Spleen (tissue), 11 donors: ENCODE data around the gene INAVA. TPM values are rescaled to one million over a fixed set of nuclear protein-coding genes. Genes with fewer than 3 reads are reported as not detected.

Experiments
- DNase-seq: peaks from one replicate; pipeline ENCODE4 v3.0.0-alpha.2; 2020
- H3K27ac ChIP-seq, 8 donors: fragments of 200-600 bp; sonication (generic) in 7 of 8; 1 replicate in 4 of 8; 2 replicates in 4 of 8; pipeline versions ENCODE4 v1.5.0 to v1.8.0; 2016 to 2021; ENCODE audit warnings: inconsistent platforms in 4 of 8, mild to moderate bottlenecking in 4 of 8, moderate library complexity in 1 of 8
- H3K27me3 ChIP-seq, 7 donors: fragments of 200-600 bp; sonication (generic) in 6 of 7; replicated peaks in 1 of 7; 1 replicate in 4 of 7; 2 replicates in 3 of 7; pipeline versions ENCODE4 v1.5.0 to v1.8.0; 2016 to 2021; ENCODE audit warnings: inconsistent platforms in 3 of 7, mild to moderate bottlenecking in 1 of 7
- H3K36me3 ChIP-seq, 6 donors: fragments of 200-600 bp; sonication (generic) in 5 of 6; 1 replicate in 4 of 6; 2 replicates in 2 of 6; pipeline versions ENCODE4 v1.5.0 to v1.8.0; 2016 to 2021; ENCODE audit warnings: inconsistent platforms in 2 of 6
- H3K4me1 ChIP-seq, 6 donors: fragments of 200-600 bp; sonication (generic) in 5 of 6; 1 replicate in 3 of 6; 2 replicates in 3 of 6; pipeline versions ENCODE4 v1.5.0 to v1.8.0; 2016 to 2021; ENCODE audit warnings: inconsistent platforms in 3 of 6
- H3K4me3 ChIP-seq, 8 donors: fragments of 200-600 bp; sonication (generic) in 7 of 8; 1 replicate in 4 of 8; 2 replicates in 4 of 8; pipeline versions ENCODE4 v1.5.0 to v1.8.0; 2016 to 2021; ENCODE audit warnings: inconsistent platforms in 4 of 8, mild to moderate bottlenecking in 4 of 8, moderate library complexity in 2 of 8
- H3K9me3 ChIP-seq, 8 donors: fragments of 200-600 bp; sonication (generic) in 7 of 8; 1 replicate in 4 of 8; 2 replicates in 4 of 8; pipeline versions ENCODE4 v1.5.0 to v1.8.0; 2016 to 2021; ENCODE audit warnings: inconsistent platforms in 4 of 8
- POLR2A ChIP-seq, 3 donors: fragments of 450-650 bp; IDR thresholded peaks; one replicate each; pipeline ENCODE4 v1.5.1; 2017; ENCODE audit warnings: antibody characterized with exemption in 3 of 3, mild to moderate bottlenecking in 1 of 3
- POLR2AphosphoS5 ChIP-seq, 3 donors: sonication (generic); formaldehyde crosslinking; IDR thresholded peaks; one replicate each; pipeline ENCODE4 v1.5.1; 2017; ENCODE audit warnings: antibody characterized with exemption in 3 of 3
- WGBS, 5 donors: extraction: QIAGEN DNeasy Blood & Tissue Kit in 3 of 5; methylation state at CpG; one replicate each; pipeline versions ENCODE4 v1.1.5 to v1.1.7; 2013 to 2018; 5-methylcytosine and 5-hydroxymethylcytosine counted together
- intact Hi-C: fragments of 100-400 bp; cut with DNase I; formaldehyde crosslinking; loops from one replicate; pipeline ENCODE4 v1.15.0; 2023; ENCODE audit warnings: low total_unique reads
- polyA plus RNA-seq, 3 donors: library from polyadenylated mRNA; stranded (reverse); fragments of 200-250 nt; gene quantifications; one replicate each; pipeline ENCODE4 v1.2.1, GENCODE V29; 2013
- total RNA-seq, 7 donors: library from RNA; depleted of rRNA in 3 of 7; stranded (reverse); fragments of >200 nt in 3 of 7; fragmentation: NEBNext Ultra II Directional in 4 of 7; extraction: Animal tissue kit (Norgen Biotek cat#: 25700) in 4 of 7; gene quantifications; one replicate each; pipeline versions ENCODE4 v1.1.0 to v1.2.1, GENCODE V29; 2016 to 2021
- TF ChIP-seq, protein P1 (sequence below), 11 experiments: fragments of 200-600 bp in 7 of 11; fragments of 450-650 bp in 4 of 11; sonication (generic) in 4 of 11; IDR thresholded peaks in 8 of 11; conservative IDR thresholded peaks in 3 of 11; 1 replicate in 7 of 11; 2 replicates in 4 of 11; pipeline versions ENCODE4 v1.4.0 to v1.8.0; 2016 to 2021; ENCODE audit warnings: antibody characterized with exemption in 11 of 11, inconsistent platforms in 4 of 11, mild to moderate bottlenecking in 1 of 11
- donor health status: healthy with polysubstance abuse.
- donor health status: DM: no; HTN: no; CAD: no; lungs with moderate emphysema.
- donor health status: DM: no; HTN: no; CAD: no.
- donor health status: Bipolar disorder and iron deficiency.
- donor health status: healthy.
- donor health status: DM: no; HTN: no; CAD: no.
- donor health status: DM: yes; HTN: yes; CAD: no.

The INAVA gene
- total and polyA plus RNA-seq, 10 donors, result 0.32 to 1.4 (median 0.42) TPM; not detected in 3

GRCh38 chr1:200867018-200867811 is 27.5 kb upstream of the INAVA start:
- intact Hi-C loops, result no loop called here

DNA sequence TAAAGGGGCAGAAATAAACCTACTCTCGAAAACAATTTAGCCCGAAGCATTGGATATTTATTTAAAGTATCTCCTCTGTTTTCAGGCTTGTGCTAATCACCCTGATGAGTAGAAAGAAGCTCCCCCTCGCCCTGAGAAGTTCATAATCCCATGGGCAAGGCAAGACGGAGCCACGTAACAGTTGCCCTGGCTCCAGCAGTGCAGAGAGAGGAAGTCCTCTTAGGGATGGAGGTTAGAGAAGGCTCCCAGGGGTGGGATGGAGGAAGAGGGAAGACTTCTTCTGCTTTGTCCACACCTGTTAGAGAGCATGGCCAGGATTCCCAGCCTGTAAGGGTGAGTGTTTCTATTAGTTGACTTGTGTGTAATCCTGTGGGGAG is 25.3 kb upstream of the INAVA start:
- WGBS, 5 donors, result 64 to 82% (median 68%) methylated on average over 5 of the region's 5 CpGs
- H3K27me3 ChIP-seq, result peaks cover 0 to 32% (median 27%) of the 10 kb centered on the region in 7 donors
- H3K27ac ChIP-seq, result peak overlapping the region in 5 of 8 donors; percentile 27 to 73 (median 47)
- H3K4me3 ChIP-seq, result peak overlapping the region in 1 of 8 donors; percentile 39
- H3K9me3 ChIP-seq, result no peaks in the 10 kb centered on the region
- no peaks in the 10 kb centered on the region for H3K36me3 ChIP-seq
- intact Hi-C loops, result no loop called here
- no peak for DNase-seq
- peaks cover 8 to 61% (median 27%) of the 10 kb centered on the region in 6 donors for H3K4me1 ChIP-seq
- no peak for TF ChIP-seq POLR2AphosphoS5 (IDR thresholded peaks at IDR 0.05)

More at GRCh38 chr1:200867018-200867811, 27.5 kb upstream of the INAVA start:
- 67 to 78% (median 74%) methylated on average over 11 of the region's 11 CpGs for WGBS, 5 donors
- H3K4me3 ChIP-seq, result no peak overlapping the region
- TF ChIP-seq, protein P1, sequence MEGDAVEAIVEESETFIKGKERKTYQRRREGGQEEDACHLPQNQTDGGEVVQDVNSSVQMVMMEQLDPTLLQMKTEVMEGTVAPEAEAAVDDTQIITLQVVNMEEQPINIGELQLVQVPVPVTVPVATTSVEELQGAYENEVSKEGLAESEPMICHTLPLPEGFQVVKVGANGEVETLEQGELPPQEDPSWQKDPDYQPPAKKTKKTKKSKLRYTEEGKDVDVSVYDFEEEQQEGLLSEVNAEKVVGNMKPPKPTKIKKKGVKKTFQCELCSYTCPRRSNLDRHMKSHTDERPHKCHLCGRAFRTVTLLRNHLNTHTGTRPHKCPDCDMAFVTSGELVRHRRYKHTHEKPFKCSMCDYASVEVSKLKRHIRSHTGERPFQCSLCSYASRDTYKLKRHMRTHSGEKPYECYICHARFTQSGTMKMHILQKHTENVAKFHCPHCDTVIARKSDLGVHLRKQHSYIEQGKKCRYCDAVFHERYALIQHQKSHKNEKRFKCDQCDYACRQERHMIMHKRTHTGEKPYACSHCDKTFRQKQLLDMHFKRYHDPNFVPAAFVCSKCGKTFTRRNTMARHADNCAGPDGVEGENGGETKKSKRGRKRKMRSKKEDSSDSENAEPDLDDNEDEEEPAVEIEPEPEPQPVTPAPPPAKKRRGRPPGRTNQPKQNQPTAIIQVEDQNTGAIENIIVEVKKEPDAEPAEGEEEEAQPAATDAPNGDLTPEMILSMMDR (IDR thresholded peaks at IDR 0.05 in 8 of 11, conservative IDR thresholded peaks at IDR 0.05 in 3 of 11), result no peak
- TF ChIP-seq POLR2AphosphoS5 (IDR thresholded peaks at IDR 0.05) (no peak), POLR2A (IDR thresholded peaks at IDR 0.05) (no peak)
- no peaks in the 10 kb centered on the region for H3K9me3 ChIP-seq
- peaks cover 0 to 54% (median 16%) of the 10 kb centered on the region in 6 donors for H3K4me1 ChIP-seq
- DNase-seq, result no peak
- H3K27ac ChIP-seq, result peak overlapping the region in 2 of 8 donors; percentile 10 to 14
- H3K27me3 ChIP-seq, result peaks cover 0 to 11% (median 6%) of the 10 kb centered on the region in 7 donors
- peaks cover 0 to 11% (median 0%) of the 10 kb centered on the region in 6 donors for H3K36me3 ChIP-seq

GRCh38 chr1:200869753-200870391 is 24.8 kb upstream of the INAVA start:
- Histone ChIP-seq H3K9me3 (no peaks in the 10 kb centered on the region), H3K4me1 (peaks cover 8 to 61% (median 27%) of the 10 kb centered on the region in 6 donors), H3K27ac (peak overlapping the region in 6 of 8 donors; percentile 20 to 73 (median 40)), H3K4me3 (peak overlapping the region in 1 of 8 donors; percentile 39), H3K36me3 (no peaks in the 10 kb centered on the region), H3K27me3 (peaks cover 0 to 38% (median 32%) of the 10 kb centered on the region in 7 donors)
- intact Hi-C loops, result no loop called here
- TF ChIP-seq, protein P1 (IDR thresholded peaks at IDR 0.05 in 8 of 11, conservative IDR thresholded peaks at IDR 0.05 in 3 of 11), result no peak
- TF ChIP-seq POLR2A (IDR thresholded peaks at IDR 0.05) (no peak), POLR2AphosphoS5 (IDR thresholded peaks at IDR 0.05) (peak in 1 of 3 donors; percentile 23)
- no peak for DNase-seq
- 59 to 76% (median 64%) methylated on average over 9 of the region's 9 CpGs for WGBS, 5 donors

DNA sequence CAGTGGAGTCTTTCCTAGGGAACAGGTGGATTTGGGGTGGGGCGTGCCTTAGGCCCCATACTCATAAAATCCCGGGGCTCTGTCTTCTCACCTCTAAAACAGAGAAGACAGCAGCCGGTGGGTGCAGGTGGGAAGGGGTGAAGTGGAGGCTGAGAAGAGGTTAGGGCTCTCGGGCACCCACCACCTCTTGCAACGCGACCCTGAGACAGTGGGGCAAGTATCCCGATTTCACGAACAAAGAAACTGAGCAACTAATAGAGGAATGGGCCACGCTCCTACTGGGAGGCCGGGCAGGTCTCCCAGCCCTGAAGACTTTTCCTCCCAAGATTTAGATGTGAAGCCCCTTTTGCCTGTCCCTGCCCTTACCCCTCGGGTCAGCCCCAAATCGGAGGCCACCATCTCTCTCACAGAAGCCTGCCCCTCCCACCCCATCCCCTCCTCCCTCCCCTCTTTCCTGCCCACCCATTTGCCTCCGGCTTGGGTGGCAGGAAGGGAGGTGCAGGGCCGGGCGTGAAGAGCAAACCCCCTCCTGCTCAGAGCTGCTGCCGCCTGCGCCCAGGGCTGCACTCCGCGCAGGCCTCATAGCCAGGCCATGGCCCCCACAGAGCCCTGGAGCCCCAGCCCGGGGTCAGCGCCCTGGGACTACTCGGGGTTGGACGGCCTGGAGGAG is 22.1 kb upstream of the INAVA start, which contains the start of gene GPR25:
TSS of gene GPR25 (plus strand) at position 536 of the 670 bp plus-strand sequence. CDS start at position 593, 57 bp downstream.
- Histone ChIP-seq H3K4me3 (peak within 1 kb of the TSS in 6 of 8 donors; percentile 17 to 60 (median 24)), H3K27me3 (peaks cover 0 to 48% (median 33%) of the 10 kb centered on the region in 7 donors), H3K9me3 (no peaks in the 10 kb centered on the region), H3K36me3 (no peaks in the 10 kb centered on the region), H3K4me1 (peaks cover 8 to 50% (median 24%) of the 10 kb centered on the region in 6 donors), H3K27ac (no peak within 1 kb of the TSS)
- 71 to 89% (median 76%) methylated on average over 17 to 23 of the region's 23 CpGs for WGBS, 5 donors
- TF ChIP-seq POLR2A (IDR thresholded peaks at IDR 0.05) (no peak), POLR2AphosphoS5 (IDR thresholded peaks at IDR 0.05) (no peak)
- TF ChIP-seq, protein P1 (IDR thresholded peaks at IDR 0.05 in 8 of 11, conservative IDR thresholded peaks at IDR 0.05 in 3 of 11), result no peak
- intact Hi-C loops, result no loop called here
- no peak for DNase-seq
